GM12872 (cell line): ENCODE measurements around the gene ESRRB.

Experiments used
- CTCF ChIP-seq: IDR thresholded peaks from 3 replicates; pipeline ENCODE4 v1.5.1; 2011; ENCODE audit warnings: low read depth, mild to moderate bottlenecking, low read length, moderate library complexity; ENCODE audit not compliant: insufficient read depth

ESRRB gene

GRCh38 chr14:76394569-76394968 is 18.6 kb downstream of the ESRRB start:
- TF ChIP-seq CTCF, result no peak

GRCh38 chr14:76395161-76395560 is 19.2 kb downstream of the ESRRB start:
- TF ChIP-seq CTCF, result no peak

GRCh38 chr14:76396714-76397187 is 20.8 kb downstream of the ESRRB start:
- TF ChIP-seq CTCF, result no peak

GRCh38 chr14:76405627-76406026 is 29.7 kb downstream of the ESRRB start:
- no peak for TF ChIP-seq CTCF

GRCh38 chr14:76407449-76408150 is 31.7 kb downstream of the ESRRB start:
- no peak for TF ChIP-seq CTCF

- TF ChIP-seq CTCF, result no peak
Observed at GRCh38 chr14:76408877-76409276, 32.9 kb downstream of the ESRRB start.

GRCh38 chr14:76412501-76412900 is 36.6 kb downstream of the ESRRB start:
- no peak for TF ChIP-seq CTCF
